Ascending aorta (tissue), 2 donors: ENCODE data around the gene ASAP2. TPM values are rescaled to one million over a fixed set of nuclear protein-coding genes. Genes with fewer than 3 reads are reported as not detected.

ENCODE experiments used
- DNase-seq, 2 donors: peaks; one replicate each; pipeline ENCODE4 v3.0.0-alpha.2; 2019; ENCODE audit warnings: low spot score in 2 of 2
- H3K27ac ChIP-seq, 2 donors: fragments of 200-600 bp; sonication (generic); one replicate each; pipeline ENCODE4 v1.5.1; 2016 to 2017; ENCODE audit warnings: mild to moderate bottlenecking in 1 of 2
- H3K27me3 ChIP-seq: fragments of 200-600 bp; sonication (generic); one replicate; pipeline ENCODE4 v1.5.1; 2017
- H3K36me3 ChIP-seq, 2 donors: fragments of 200-600 bp; sonication (generic); one replicate each; pipeline ENCODE4 v1.5.1; 2016
- H3K4me1 ChIP-seq, 2 donors: fragments of 200-600 bp; sonication (generic); one replicate each; pipeline ENCODE4 v1.5.1; 2016 to 2017; ENCODE audit warnings: mild to moderate bottlenecking in 1 of 2
- H3K4me3 ChIP-seq, 2 donors: fragments of 200-600 bp; sonication (generic); one replicate each; pipeline ENCODE4 v1.5.1; 2016 to 2017; ENCODE audit warnings: mild to moderate bottlenecking in 1 of 2
- H3K9me3 ChIP-seq, 2 donors: fragments of 200-600 bp; sonication (generic); one replicate each; pipeline ENCODE4 v1.5.1; 2016
- intact Hi-C: fragments of 100-400 bp; cut with DNase I; formaldehyde crosslinking; loops from one replicate; pipeline ENCODE4 v1.15.1; 2023
- total RNA-seq: library from RNA; depleted of rRNA; stranded (reverse); fragments of >200 nt; gene quantifications from one replicate; pipeline ENCODE4 v1.1.0, GENCODE V29; 2016
- TF ChIP-seq, protein P1 (sequence below), 3 experiments: fragments of 200-600 bp in 2 of 3; fragments of 450-650 bp in 1 of 3; sonication (generic) in 2 of 3; IDR thresholded peaks; one replicate each; pipeline ENCODE4 v1.5.1; 2016 to 2019; ENCODE audit warnings: antibody characterized with exemption in 3 of 3, mild to moderate bottlenecking in 1 of 3, moderate library complexity in 1 of 3

The ASAP2 gene
- total RNA-seq, 1 donor from 2014 or later, result 56.9 TPM

DNA sequence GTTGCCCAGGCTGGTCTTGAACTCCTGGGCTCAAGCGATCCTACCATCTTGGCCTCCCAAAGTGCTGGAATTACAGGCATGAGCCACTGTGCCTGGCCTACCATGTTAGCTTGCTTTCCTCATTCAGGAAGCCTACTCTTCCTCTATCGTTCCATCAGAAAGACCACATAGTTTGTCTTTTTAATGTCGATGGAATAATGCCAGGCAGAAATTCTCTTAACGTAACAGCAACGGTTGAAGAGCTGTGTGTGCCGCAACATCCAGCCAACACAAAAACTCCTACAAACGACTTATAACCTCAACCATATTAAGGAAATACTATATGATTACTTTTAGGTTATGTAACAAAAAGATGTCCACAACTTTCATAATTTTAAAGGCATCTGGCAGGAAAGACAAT, 206.2 kb downstream of the ASAP2 start:
- Histone ChIP-seq H3K9me3 (no peaks in the 10 kb centered on the region), H3K4me1 (no peaks in the 10 kb centered on the region), H3K27ac (no peak overlapping the region), H3K36me3 (peaks cover 16 to 17% of the 10 kb centered on the region in 2 donors), H3K27me3 (no peaks in the 10 kb centered on the region), H3K4me3 (no peak overlapping the region)
- no peak for DNase-seq
- TF ChIP-seq, protein P1, sequence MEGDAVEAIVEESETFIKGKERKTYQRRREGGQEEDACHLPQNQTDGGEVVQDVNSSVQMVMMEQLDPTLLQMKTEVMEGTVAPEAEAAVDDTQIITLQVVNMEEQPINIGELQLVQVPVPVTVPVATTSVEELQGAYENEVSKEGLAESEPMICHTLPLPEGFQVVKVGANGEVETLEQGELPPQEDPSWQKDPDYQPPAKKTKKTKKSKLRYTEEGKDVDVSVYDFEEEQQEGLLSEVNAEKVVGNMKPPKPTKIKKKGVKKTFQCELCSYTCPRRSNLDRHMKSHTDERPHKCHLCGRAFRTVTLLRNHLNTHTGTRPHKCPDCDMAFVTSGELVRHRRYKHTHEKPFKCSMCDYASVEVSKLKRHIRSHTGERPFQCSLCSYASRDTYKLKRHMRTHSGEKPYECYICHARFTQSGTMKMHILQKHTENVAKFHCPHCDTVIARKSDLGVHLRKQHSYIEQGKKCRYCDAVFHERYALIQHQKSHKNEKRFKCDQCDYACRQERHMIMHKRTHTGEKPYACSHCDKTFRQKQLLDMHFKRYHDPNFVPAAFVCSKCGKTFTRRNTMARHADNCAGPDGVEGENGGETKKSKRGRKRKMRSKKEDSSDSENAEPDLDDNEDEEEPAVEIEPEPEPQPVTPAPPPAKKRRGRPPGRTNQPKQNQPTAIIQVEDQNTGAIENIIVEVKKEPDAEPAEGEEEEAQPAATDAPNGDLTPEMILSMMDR (IDR thresholded peaks at IDR 0.05), result no peak
- intact Hi-C loops, result no loop called here

DNA sequence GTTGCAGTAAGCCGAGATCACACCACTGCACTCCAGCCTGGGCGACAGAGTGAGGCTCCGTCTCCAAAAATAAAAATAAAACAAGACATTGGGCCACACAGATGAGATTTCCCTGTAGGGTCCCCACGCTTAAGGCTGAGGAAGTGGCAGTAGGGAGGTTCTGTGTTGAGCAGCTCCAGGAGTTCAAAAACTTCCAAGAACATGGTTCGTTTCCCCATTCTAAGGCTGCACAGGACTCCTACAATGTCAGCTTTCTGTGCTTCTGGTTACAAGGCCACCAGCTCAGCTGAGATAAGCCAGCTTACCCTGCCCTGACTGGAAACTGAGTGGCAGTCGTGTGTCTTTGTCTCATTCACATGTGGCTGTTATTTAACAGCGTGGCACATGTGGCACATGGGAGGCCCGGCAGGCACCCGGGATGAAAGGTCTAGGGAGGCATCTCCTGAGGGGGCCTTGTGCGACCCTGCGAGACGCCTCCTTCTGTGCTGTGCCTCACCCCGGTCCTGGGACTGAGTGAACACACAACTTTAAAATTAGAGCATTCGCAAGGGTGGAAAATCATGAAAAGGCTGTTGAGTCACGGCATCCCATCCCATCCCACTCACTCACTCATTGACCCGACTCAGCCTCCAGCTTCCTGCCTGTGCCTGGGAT, 209.0 kb downstream of the ASAP2 start:
- no peak for DNase-seq

DNA sequence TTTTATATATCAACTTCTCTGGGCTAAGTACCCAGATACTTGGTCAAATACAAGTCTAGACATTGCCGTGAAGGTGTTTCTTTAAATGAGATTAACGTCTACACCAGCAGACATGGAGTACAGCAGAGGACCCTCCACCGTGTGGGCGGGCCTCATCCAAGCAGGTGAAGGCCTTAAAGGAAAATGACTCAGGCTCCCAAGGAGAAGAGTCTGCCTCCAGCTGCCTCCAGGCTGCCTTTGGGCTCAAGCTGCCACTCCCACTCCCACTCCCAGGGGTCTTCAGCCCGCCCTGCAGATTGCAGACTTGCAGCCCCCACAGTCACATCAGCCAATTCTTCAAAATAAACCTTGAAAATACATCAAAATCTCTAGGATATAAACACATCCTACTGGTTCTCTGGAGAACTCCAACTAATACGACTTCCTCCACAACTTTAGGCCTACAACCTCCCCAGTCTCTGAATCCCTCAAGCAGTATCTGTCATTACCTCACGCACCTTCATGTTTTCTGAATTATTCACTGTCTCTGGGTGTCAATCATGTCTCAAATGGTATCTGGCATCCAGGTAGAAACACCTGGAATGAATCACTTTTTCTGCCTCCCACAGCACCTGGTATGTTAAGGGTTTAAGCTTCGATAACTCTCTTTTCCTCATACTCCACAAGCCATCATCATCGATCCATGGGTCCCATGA, 209.8 kb downstream of the ASAP2 start:
- Histone ChIP-seq H3K27me3 (no peaks in the 10 kb centered on the region), H3K36me3 (peaks cover 6 to 12% of the 10 kb centered on the region in 2 donors), H3K4me1 (peaks cover 0 to 11% of the 10 kb centered on the region in 2 donors), H3K27ac (peak overlapping the region in 1 of 2 donors; percentile 12), H3K9me3 (no peaks in the 10 kb centered on the region), H3K4me3 (no peak overlapping the region)
- TF ChIP-seq, protein P1 (IDR thresholded peaks at IDR 0.05), result no peak
- intact Hi-C loops, result no loop called here
- no peak for DNase-seq

More for the DNA sequence above, 209.0 kb downstream of the ASAP2 start:
- peak overlapping the region; percentile 12 to 17 for H3K27ac ChIP-seq
- no peaks in the 10 kb centered on the region for H3K27me3 ChIP-seq
- H3K4me3 ChIP-seq, result no peak overlapping the region
- TF ChIP-seq, protein P1 (IDR thresholded peaks at IDR 0.05), result no peak
- intact Hi-C loops, result no loop called here
- H3K36me3 ChIP-seq, result peaks cover 9 to 17% of the 10 kb centered on the region in 2 donors
- no peaks in the 10 kb centered on the region for H3K9me3 ChIP-seq
- H3K4me1 ChIP-seq, result peaks cover 0 to 6% of the 10 kb centered on the region in 2 donors

DNA sequence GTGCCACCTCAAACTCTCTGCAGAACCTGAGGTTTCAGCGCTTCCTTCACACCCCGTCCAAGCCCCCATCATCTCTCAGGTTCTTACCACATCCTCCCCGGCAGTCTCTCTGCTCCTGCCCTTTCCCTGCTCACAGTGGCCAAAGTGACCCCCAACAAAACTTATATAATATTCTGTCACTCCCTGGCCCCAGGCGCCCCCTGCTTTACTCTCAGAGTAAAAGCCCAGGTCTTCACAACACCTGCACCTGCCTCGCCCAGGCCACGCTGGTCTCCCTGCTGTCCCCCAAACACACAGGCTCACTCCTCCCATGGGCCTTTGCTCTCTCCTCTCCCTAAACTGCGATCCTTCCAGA, 210.3 kb downstream of the ASAP2 start:
- Histone ChIP-seq H3K4me3 (no peak overlapping the region), H3K27ac (no peak overlapping the region), H3K36me3 (peaks cover 1 to 7% of the 10 kb centered on the region in 2 donors), H3K27me3 (no peaks in the 10 kb centered on the region), H3K4me1 (peaks cover 3 to 16% of the 10 kb centered on the region in 2 donors), H3K9me3 (no peaks in the 10 kb centered on the region)
- intact Hi-C loops, result no loop called here
- no peak for DNase-seq
- TF ChIP-seq, protein P1 (IDR thresholded peaks at IDR 0.05), result no peak

DNA sequence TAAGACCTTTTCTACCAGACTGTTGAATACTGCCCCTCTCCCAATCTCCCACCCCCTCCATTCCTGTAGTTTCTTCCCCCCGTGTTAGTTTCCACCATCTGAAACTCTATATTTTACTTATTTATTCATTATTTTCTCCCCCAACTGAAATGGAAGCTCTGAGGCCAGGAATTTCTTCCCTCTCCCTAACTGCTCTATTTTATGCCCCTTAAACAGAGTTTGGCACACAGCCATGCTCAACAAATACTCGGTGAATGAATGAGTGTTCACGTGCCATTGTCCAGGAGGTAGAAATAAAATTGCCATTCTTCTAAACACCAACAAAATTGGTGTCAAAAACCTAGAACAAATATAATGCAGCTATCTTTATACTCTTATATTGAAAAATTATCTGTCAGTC, 211.1 kb downstream of the ASAP2 start:
- Histone ChIP-seq H3K36me3 (peaks cover 0 to 5% of the 10 kb centered on the region in 2 donors), H3K27ac (no peak overlapping the region), H3K4me3 (no peak overlapping the region), H3K27me3 (no peaks in the 10 kb centered on the region), H3K9me3 (no peaks in the 10 kb centered on the region), H3K4me1 (peaks cover 7 to 20% of the 10 kb centered on the region in 2 donors)
- intact Hi-C loops, result no loop called here
- TF ChIP-seq, protein P1 (IDR thresholded peaks at IDR 0.05), result no peak
- no peak for DNase-seq
